ENCODE results near the gene ATG5. TPM values are rescaled to one million over a fixed set of nuclear protein-coding genes. Genes with fewer than 3 reads are reported as not detected.

Gene ATG5
- total and polyA plus RNA-seq, 2 donors (not counting 1 experiment from before 2014, with no cell fraction given) = 13.6 to 26.3 TPM

- no peaks in the 10 kb centered on the region for H3K4me1 Mint-ChIP-seq
- H3K4me3 Mint-ChIP-seq = no peak overlapping the region
- Histone ChIP-seq H4K20me1 (ENCODE audit: control insufficient read depth, insufficient read depth, low read length, poor library complexity, severe bottlenecking) (no peaks in the 10 kb centered on the region), H3K27me3 (replicated peaks in 1 of 4; ENCODE audit: control extremely low read depth in 1 of 4, control insufficient read depth in 3 of 4, insufficient read depth in 4 of 4, low read length in 3 of 4) (no peaks in the 10 kb centered on the region), H2AFZ (ENCODE audit: insufficient read depth, low read depth, low read length, poor library complexity, severe bottlenecking) (no peak overlapping the region), H3K4me3 (ENCODE audit: control extremely low read depth in 1 of 5, extremely low read depth in 1 of 5, insufficient read depth in 1 of 5, low read depth in 2 of 5, low read length in 4 of 5) (no peak overlapping the region), H3K27ac (ENCODE audit: low read length in 2 of 2) (no peak overlapping the region), H3K9ac (ENCODE audit: low read length) (no peak overlapping the region), H3K4me2 (replicated peaks; ENCODE audit: low read depth, low read length, poor library complexity, severe bottlenecking) (no peak overlapping the region), H3K9me3 (ENCODE audit: control extremely low read depth in 1 of 3, control insufficient read depth in 2 of 3, insufficient read depth in 1 of 3, low read length in 2 of 3) (no peaks in the 10 kb centered on the region), H3K79me2 (ENCODE audit: control insufficient read depth, insufficient read depth, low read length) (no peaks in the 10 kb centered on the region), H3K36me3 (replicated peaks in 1 of 2; ENCODE audit: control extremely low read depth in 1 of 2, control insufficient read depth in 1 of 2, extremely low read depth in 1 of 2, insufficient read depth in 2 of 2, low read length in 1 of 2) (peaks cover 0 to 7% of the 10 kb centered on the region in 2 experiments), H3K4me1 (ENCODE audit: control insufficient read depth in 2 of 2, insufficient read depth in 2 of 2, low read length in 2 of 2) (no peaks in the 10 kb centered on the region)
- ATAC-seq (ENCODE audit: low read depth) (no peak), DNase-seq (no peak)
- H3K27me3 Mint-ChIP-seq = no peaks in the 10 kb centered on the region
- WGBS (ENCODE audit: insufficient coverage) = no CpG with 5 or more reads among the region's 1 CpG
- intact Hi-C loops (cut with micrococcal nuclease) = no loop called here
- CTCF ChIA-PET = interaction anchor here (3.0 kb wide), 1 partner anchor 16 kb away, joined by 15 read pairs; no protein-coding TSS in a partner anchor
- POLR2A ChIA-PET = no interaction called here
- no peak overlapping the region for H3K27ac Mint-ChIP-seq
- no peaks in the 10 kb centered on the region for H3K9me3 Mint-ChIP-seq (ENCODE audit: insufficient read depth)
- TF ChIP-seq, protein P1, sequence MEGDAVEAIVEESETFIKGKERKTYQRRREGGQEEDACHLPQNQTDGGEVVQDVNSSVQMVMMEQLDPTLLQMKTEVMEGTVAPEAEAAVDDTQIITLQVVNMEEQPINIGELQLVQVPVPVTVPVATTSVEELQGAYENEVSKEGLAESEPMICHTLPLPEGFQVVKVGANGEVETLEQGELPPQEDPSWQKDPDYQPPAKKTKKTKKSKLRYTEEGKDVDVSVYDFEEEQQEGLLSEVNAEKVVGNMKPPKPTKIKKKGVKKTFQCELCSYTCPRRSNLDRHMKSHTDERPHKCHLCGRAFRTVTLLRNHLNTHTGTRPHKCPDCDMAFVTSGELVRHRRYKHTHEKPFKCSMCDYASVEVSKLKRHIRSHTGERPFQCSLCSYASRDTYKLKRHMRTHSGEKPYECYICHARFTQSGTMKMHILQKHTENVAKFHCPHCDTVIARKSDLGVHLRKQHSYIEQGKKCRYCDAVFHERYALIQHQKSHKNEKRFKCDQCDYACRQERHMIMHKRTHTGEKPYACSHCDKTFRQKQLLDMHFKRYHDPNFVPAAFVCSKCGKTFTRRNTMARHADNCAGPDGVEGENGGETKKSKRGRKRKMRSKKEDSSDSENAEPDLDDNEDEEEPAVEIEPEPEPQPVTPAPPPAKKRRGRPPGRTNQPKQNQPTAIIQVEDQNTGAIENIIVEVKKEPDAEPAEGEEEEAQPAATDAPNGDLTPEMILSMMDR (IDR thresholded peaks at IDR 0.05) = no peak
- TF ChIP-seq EZH2 (IDR thresholded peaks at IDR 0.05; ENCODE audit: borderline replicate concordance, insufficient read depth, low read depth, low read length, poor library complexity, severe bottlenecking) = no peak
Observed at GRCh38 chr6:106206905-106207304, 118.7 kb downstream of the ATG5 start.

DNA sequence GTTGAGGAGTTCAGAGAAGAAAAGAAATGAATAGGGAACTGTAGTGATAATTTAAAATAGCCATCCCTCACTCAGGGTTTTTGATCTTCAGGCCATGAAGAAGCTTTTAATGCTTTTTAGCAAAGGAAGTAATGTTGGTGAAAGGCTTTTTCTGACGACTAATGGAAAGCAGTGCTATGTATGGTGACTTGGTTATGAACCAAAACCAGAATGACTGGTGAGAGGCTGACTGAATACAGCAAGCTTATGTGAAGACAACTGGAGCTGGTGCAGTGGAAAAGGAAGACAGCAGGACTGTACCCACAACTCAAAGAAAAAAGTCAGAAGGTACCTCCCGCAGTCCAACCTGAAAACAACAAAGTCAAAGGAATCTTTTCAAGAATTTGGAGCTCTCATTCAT lies 120.6 kb downstream of the ATG5 start:
- no peak overlapping the region for H3K4me3 ChIP-seq (ENCODE audit: control extremely low read depth in 1 of 5, extremely low read depth in 1 of 5, insufficient read depth in 1 of 5, low read depth in 2 of 5, low read length in 4 of 5)
- H3K36me3 ChIP-seq (replicated peaks in 1 of 2; ENCODE audit: control extremely low read depth in 1 of 2, control insufficient read depth in 1 of 2, extremely low read depth in 1 of 2, insufficient read depth in 2 of 2, low read length in 1 of 2) = peaks cover 2 to 10% of the 10 kb centered on the region in 2 experiments
- no peak for ATAC-seq (ENCODE audit: low read depth)
- Mint-ChIP-seq H3K27me3 (no peaks in the 10 kb centered on the region), H3K27ac (no peak overlapping the region), H3K4me1 (no peaks in the 10 kb centered on the region), H3K9me3 (ENCODE audit: insufficient read depth) (no peaks in the 10 kb centered on the region), H3K4me3 (no peak overlapping the region)
- H3K79me2 ChIP-seq (ENCODE audit: control insufficient read depth, insufficient read depth, low read length) = no peaks in the 10 kb centered on the region
- no peak for DNase-seq
- no peaks in the 10 kb centered on the region for H3K4me1 ChIP-seq (ENCODE audit: control insufficient read depth in 2 of 2, insufficient read depth in 2 of 2, low read length in 2 of 2)
- H3K4me2 ChIP-seq (replicated peaks; ENCODE audit: low read depth, low read length, poor library complexity, severe bottlenecking) = no peak overlapping the region
- no peak overlapping the region for H3K27ac ChIP-seq (ENCODE audit: low read length in 2 of 2)
- intact Hi-C loops (cut with micrococcal nuclease) = no loop called here
- ChIA-PET CTCF (interaction anchor here (1.3 kb wide), 1 partner anchor 18 kb away, joined by 6 read pairs; no protein-coding TSS in a partner anchor), POLR2A (no interaction called here)
- TF ChIP-seq, protein P1 (IDR thresholded peaks at IDR 0.05) = no peak
- no peaks in the 10 kb centered on the region for H4K20me1 ChIP-seq (ENCODE audit: control insufficient read depth, insufficient read depth, low read length, poor library complexity, severe bottlenecking)
- H3K27me3 ChIP-seq (replicated peaks in 1 of 4; ENCODE audit: control extremely low read depth in 1 of 4, control insufficient read depth in 3 of 4, insufficient read depth in 4 of 4, low read length in 3 of 4) = no peaks in the 10 kb centered on the region
- H2AFZ ChIP-seq (ENCODE audit: insufficient read depth, low read depth, low read length, poor library complexity, severe bottlenecking) = no peak overlapping the region
- H3K9me3 ChIP-seq (ENCODE audit: control extremely low read depth in 1 of 3, control insufficient read depth in 2 of 3, insufficient read depth in 1 of 3, low read length in 2 of 3) = no peaks in the 10 kb centered on the region
- 0% methylated on average over 1 of the region's 2 CpGs for WGBS (ENCODE audit: insufficient coverage)
- H3K9ac ChIP-seq (ENCODE audit: low read length) = no peak overlapping the region

Measured in B cell (primary cell).